ENCODE measurements around the gene MRPL11.
"Not testable (repeated sequence)": the region's sequence is repeated elsewhere in the genome, so short reads cannot be mapped to it uniquely, and the experiment has no call there.

MRPL11 gene

GRCh38 chr11:66467034-66467659 lies 28.5 kb upstream of the MRPL11 start:
- peak; percentile 30 for DNase-seq (ENCODE audit: low read depth)

GRCh38 chr11:66466225-66467033 lies 27.8 kb upstream of the MRPL11 start, which contains the start of gene PELI3:
Gene PELI3, plus strand, starts transcription at chr11:66466905. Its CDS starts 1,224 bp downstream, at chr11:66468129.
- peak; percentile 95 for DNase-seq (ENCODE audit: low read depth)

- DNase-seq (ENCODE audit: low read depth) = no peak
Observed at GRCh38 chr11:66465373-66466224, 27.0 kb upstream of the MRPL11 start.

GRCh38 chr11:66464916-66465315 lies 26.3 kb upstream of the MRPL11 start:
- DNase-seq (ENCODE audit: low read depth) = no peak

GRCh38 chr11:66464116-66464515 lies 25.5 kb upstream of the MRPL11 start:
- not testable (repeated sequence) for DNase-seq (ENCODE audit: low read depth)

GRCh38 chr11:66462911-66463310 lies 24.3 kb upstream of the MRPL11 start:
- no peak for DNase-seq (ENCODE audit: low read depth)

- DNase-seq (ENCODE audit: low read depth) = no peak
Observed at GRCh38 chr11:66462010-66462409, 23.4 kb upstream of the MRPL11 start.

GRCh38 chr11:66459138-66459778 lies 20.6 kb upstream of the MRPL11 start:
- no peak for DNase-seq (ENCODE audit: low read depth)

GRCh38 chr11:66457826-66458225 lies 19.2 kb upstream of the MRPL11 start:
- no peak for DNase-seq (ENCODE audit: low read depth)

GRCh38 chr11:66454828-66455227 lies 16.2 kb upstream of the MRPL11 start:
- no peak for DNase-seq (ENCODE audit: low read depth)

GRCh38 chr11:66454247-66454646 lies 15.6 kb upstream of the MRPL11 start:
- no peak for DNase-seq (ENCODE audit: low read depth)

GRCh38 chr11:66451663-66452062 lies 13.0 kb upstream of the MRPL11 start:
- DNase-seq (ENCODE audit: low read depth) = no peak

GRCh38 chr11:66450560-66450959 lies 11.9 kb upstream of the MRPL11 start:
- no peak for DNase-seq (ENCODE audit: low read depth)

GRCh38 chr11:66448523-66448922 lies 9.9 kb upstream of the MRPL11 start:
- DNase-seq (ENCODE audit: low read depth) = no peak

- no peak for DNase-seq (ENCODE audit: low read depth)
Observed at GRCh38 chr11:66447012-66447411, 8.4 kb upstream of the MRPL11 start.

GRCh38 chr11:66443602-66444001 lies 5.0 kb upstream of the MRPL11 start:
- DNase-seq (ENCODE audit: low read depth) = no peak

GRCh38 chr11:66440940-66441282 lies 2.3 kb upstream of the MRPL11 start:
- DNase-seq (ENCODE audit: low read depth) = not testable (repeated sequence)

GRCh38 chr11:66440101-66440939 lies 1.7 kb upstream of the MRPL11 start:
- DNase-seq (ENCODE audit: low read depth) = not testable (repeated sequence)

- no peak for DNase-seq (ENCODE audit: low read depth)
Observed at GRCh38 chr11:66437979-66438503, 607 bp downstream of the MRPL11 start.

GRCh38 chr11:66432597-66432996 lies 6.1 kb downstream of the MRPL11 start:
- DNase-seq (ENCODE audit: low read depth) = no peak

GRCh38 chr11:66431871-66432329 lies 6.7 kb downstream of the MRPL11 start:
- not testable (repeated sequence) for DNase-seq (ENCODE audit: low read depth)

Measured in activated T-cell treated with anti-CD3 and anti-CD28 coated beads for 1 hour (primary cell).